A549 (cell line): ENCODE measurements around the gene NFKB2. TPM values are rescaled to one million over a fixed set of nuclear protein-coding genes. Genes with fewer than 3 reads are reported as not detected.

Source experiments
- ATAC-seq, 2 experiments: fragments of 200-7000 bp in 1 of 2; fragments of >200 bp in 1 of 2; cut with Nextera tagmentation in 1 of 2; cut with Tn5 transposase in 1 of 2; 3 replicates each; pipeline versions ENCODE4 v1.8.0 to v1.9.1; 2018 to 2020; ENCODE audit warnings: mild to moderate bottlenecking in 1 of 2, moderate library complexity in 1 of 2
- CTCF ChIA-PET: fragments of 300-600 bp; sonication (Branson Sonifier 250); formaldehyde crosslinking; extraction: SDS; loops from one replicate; lab custom pipeline; 2021; ENCODE audit warnings: antibody characterized with exemption, inconsistent platforms; lab: Yijun Ruan, JAX
- POLR2A ChIA-PET: fragments of 350-600 bp; formaldehyde crosslinking; extraction: SDS; loops from one replicate; lab custom pipeline; 2021; ENCODE audit warnings: antibody characterized with exemption, inconsistent platforms; lab: Yijun Ruan, JAX
- DNase-seq, 2 experiments: peaks; one replicate each; pipeline versions ENCODE4 v3.0.0 to v3.0.0-alpha.2; 2011 to 2016; ENCODE audit warnings: low read depth in 1 of 2, low spot score in 1 of 2
- FAIRE-seq: peaks from 2 replicates; lab custom pipeline; 2011; peaks lifted over from hg19 to GRCh38; lab: Jason Lieb, UNC
- H3K27ac ChIP-seq, 2 experiments: fragments of >200 bp; sonication (Bioruptor Twin); formaldehyde crosslinking; 3 replicates each; pipeline ENCODE4 v1.5.1; 2016 to 2017
- H3K4me1 ChIP-seq: fragments of >200 bp; sonication (Bioruptor Twin); formaldehyde crosslinking; 3 replicates; pipeline ENCODE4 v1.6.1; 2016
- H3K4me2 ChIP-seq: fragments of >200 bp; sonication (Bioruptor Twin); formaldehyde crosslinking; 3 replicates; pipeline ENCODE4 v1.6.1; 2016
- H3K4me3 ChIP-seq: fragments of >200 bp; sonication (Bioruptor Twin); formaldehyde crosslinking; 3 replicates; pipeline ENCODE4 v1.5.1; 2016
- H3K9me3 ChIP-seq: fragments of >200 bp; sonication (Bioruptor Twin); formaldehyde crosslinking; 3 replicates; pipeline ENCODE4 v1.6.1; 2016
- ATOH8 ChIP-seq: fragments of 250-450 bp; sonication (Bioruptor Pico); IDR thresholded peaks from 2 replicates; pipeline ENCODE4 v1.5.0; 2020; ENCODE audit warnings: low read depth, mild to moderate bottlenecking, moderate library complexity
- BHLHE40 ChIP-seq: IDR thresholded peaks from 2 replicates; pipeline ENCODE4 v1.6.1; 2012; ENCODE audit warnings: low read depth, low read length, inconsistent platforms
- CBX2 ChIP-seq: fragments of 200-600 bp; sonication (generic); IDR thresholded peaks from 2 replicates; pipeline ENCODE4 v1.6.1; 2016; ENCODE audit warnings: low read depth, mild to moderate bottlenecking, borderline replicate concordance
- CBX8 ChIP-seq: fragments of 200-600 bp; sonication (generic); IDR thresholded peaks from 2 replicates; pipeline ENCODE4 v1.6.1; 2016
- CHD4 ChIP-seq: fragments of 200-600 bp; sonication (generic); IDR thresholded peaks from 2 replicates; pipeline ENCODE4 v1.6.1; 2016; ENCODE audit warnings: antibody characterized with exemption, mild to moderate bottlenecking, borderline replicate concordance
- EHF ChIP-seq: fragments of 250-450 bp; sonication (Bioruptor Pico); IDR thresholded peaks from 2 replicates; pipeline ENCODE4 v1.5.0; 2020; ENCODE audit warnings: mild to moderate bottlenecking
- EP300 ChIP-seq, 2 experiments: fragments of >200 bp; sonication (Bioruptor Twin); formaldehyde crosslinking; IDR thresholded peaks; 2 replicates in 1 of 2; 3 replicates in 1 of 2; pipeline ENCODE4 v1.6.1; 2016 to 2017
- FOSL2 ChIP-seq, 2 experiments: fragments of 450-650 bp in 1 of 2; fragments of >200 bp in 1 of 2; sonication (Bioruptor Twin) in 1 of 2; formaldehyde crosslinking; IDR thresholded peaks; 2 replicates each; pipeline versions ENCODE4 v1.5.0 to v1.6.1; 2016 to 2020; ENCODE audit warnings: mild to moderate bottlenecking in 1 of 2, moderate library complexity in 1 of 2
- HDAC2 ChIP-seq: fragments of 200-600 bp; sonication (generic); IDR thresholded peaks from 2 replicates; pipeline ENCODE4 v1.6.1; 2016
- HEYL ChIP-seq: fragments of 250-450 bp; sonication (Bioruptor Pico); IDR thresholded peaks from 2 replicates; pipeline ENCODE4 v1.8.0; 2021; ENCODE audit warnings: mild to moderate bottlenecking, moderate library complexity
- HOXA7 ChIP-seq: fragments of 250-450 bp; sonication (Bioruptor Pico); IDR thresholded peaks from 2 replicates; pipeline ENCODE4 v1.5.0; 2020; ENCODE audit warnings: mild to moderate bottlenecking, moderate library complexity
- HOXB13 ChIP-seq: fragments of 250-450 bp; sonication (Bioruptor Pico); IDR thresholded peaks from 2 replicates; pipeline ENCODE4 v1.5.0; 2020; ENCODE audit warnings: low read depth, mild to moderate bottlenecking, moderate library complexity
- JUN ChIP-seq, 2 experiments: fragments of >200 bp; sonication (Bioruptor Twin); formaldehyde crosslinking; IDR thresholded peaks; 2 replicates in 1 of 2; 3 replicates in 1 of 2; pipeline ENCODE4 v1.6.1; 2016 to 2017
- KDM5A ChIP-seq: fragments of 200-600 bp; sonication (generic); IDR thresholded peaks from 2 replicates; pipeline ENCODE4 v1.6.1; 2016; ENCODE audit warnings: antibody characterized with exemption, mild to moderate bottlenecking
- NPAS2 ChIP-seq: fragments of 250-450 bp; sonication (Bioruptor Pico); IDR thresholded peaks from 2 replicates; pipeline ENCODE4 v1.8.0; 2022; ENCODE audit warnings: mild to moderate bottlenecking, moderate library complexity, borderline replicate concordance
- PHF8 ChIP-seq: fragments of 200-600 bp; sonication (generic); IDR thresholded peaks from 2 replicates; pipeline ENCODE4 v1.6.1; 2016; ENCODE audit warnings: low read depth, mild to moderate bottlenecking, antibody characterized with exemption, moderate library complexity, borderline replicate concordance
- RARB ChIP-seq: fragments of 250-450 bp; sonication (Bioruptor Pico); IDR thresholded peaks from 2 replicates; pipeline ENCODE4 v1.8.0; 2021; ENCODE audit warnings: mild to moderate bottlenecking, moderate library complexity
- RFX5 ChIP-seq: fragments of 450-650 bp; IDR thresholded peaks from 2 replicates; pipeline ENCODE4 v1.7.1; 2014; ENCODE audit warnings: antibody characterized with exemption, mild to moderate bottlenecking, moderate library complexity
- TP53 ChIP-seq: fragments of 250-450 bp; sonication (Bioruptor Pico); IDR thresholded peaks from 2 replicates; pipeline ENCODE4 v1.5.0; 2021; ENCODE audit warnings: mild to moderate bottlenecking, moderate library complexity
- ZC3H11A ChIP-seq: fragments of 450-650 bp; IDR thresholded peaks from 2 replicates; pipeline ENCODE4 v1.6.1; 2014; ENCODE audit warnings: antibody characterized with exemption, mild to moderate bottlenecking
- ZNF302 ChIP-seq: fragments of 250-450 bp; sonication (Bioruptor Pico); IDR thresholded peaks from 2 replicates; pipeline ENCODE4 v1.9.0; 2021; ENCODE audit warnings: inconsistent platforms, mild to moderate bottlenecking, moderate library complexity
- ZSCAN20 ChIP-seq: fragments of 250-450 bp; sonication (Bioruptor Pico); IDR thresholded peaks from 2 replicates; pipeline ENCODE4 v1.8.0; 2022; ENCODE audit warnings: mild to moderate bottlenecking, moderate library complexity
- WGBS: methylation state at CpG from one replicate; pipeline ENCODE4 v1.1.6; 2017; ENCODE audit errors: missing lambda C conversion rate; 5-methylcytosine and 5-hydroxymethylcytosine counted together
- polyA plus RNA-seq, 4 experiments: library from polyadenylated mRNA; depleted of rRNA in 3 of 4; stranded (reverse); fragments of >200 nt; fragmentation: RNase III in 1 of 4; extraction: RNeasy Plus Mini Kit Qiagen cat#74134 plus additional on column Dnase treatment in 1 of 4; gene quantifications; 2 replicates in 3 of 4; 3 replicates in 1 of 4; pipeline ENCODE4 v1.2.3, GENCODE V29; 2011 to 2017
- TF ChIP-seq, protein P1 (sequence below): fragments of 250-450 bp; sonication (Bioruptor Pico); IDR thresholded peaks from 2 replicates; pipeline ENCODE4 v1.5.0; 2021; ENCODE audit warnings: mild to moderate bottlenecking, moderate library complexity, borderline replicate concordance
- TF ChIP-seq, protein P2 (sequence below): fragments of 200-600 bp; sonication (generic); IDR thresholded peaks from 2 replicates; pipeline ENCODE4 v1.6.1; 2016; ENCODE audit warnings: antibody characterized with exemption, mild to moderate bottlenecking, moderate library complexity
- TF ChIP-seq, protein P3 (sequence below): IDR thresholded peaks from 2 replicates; pipeline ENCODE4 v1.6.1; 2012

The NFKB2 gene
- polyA plus RNA-seq, 2 of the 4 experiments (the other 2 are of a cell fraction) = 27.6 to 35.7 TPM

GRCh38 chr10:102413053-102413705 is 17.7 kb downstream of the NFKB2 start (continued):
- TF ChIP-seq HDAC2 (no peak), JUN (IDR thresholded peaks at IDR 0.05) (no peak)

GRCh38 chr10:102413806-102414561 is 18.5 kb downstream of the NFKB2 start:
- CTCF ChIA-PET = interaction anchor here (1.0 to 7.7 kb wide), 8 partner anchors 8 to 245 kb away, joined by 3 to 90 read pairs (median 25); partner anchors contain the start of genes FBXL15 and NFKB2
- DNase-seq (no peak), FAIRE-seq (no peak), ATAC-seq (no peak)
- no peaks in the 10 kb centered on the region for H3K9me3 ChIP-seq
- peaks cover 4% of the 10 kb centered on the region; the same call in 2 of the 3 replicates for H3K4me1 ChIP-seq
- POLR2A ChIA-PET = no interaction called here
- H3K4me2 ChIP-seq = no peak overlapping the region
- WGBS = 70% methylated on average over 11 of the region's 16 CpGs
- H3K4me3 ChIP-seq = no peak overlapping the region
- no peak overlapping the region for H3K27ac ChIP-seq
- TF ChIP-seq ZC3H11A = no peak
- TF ChIP-seq ZNF302 = no peak
- TF ChIP-seq TP53 (CRISPR knock-in tag) = no peak
- TF ChIP-seq, protein P1, sequence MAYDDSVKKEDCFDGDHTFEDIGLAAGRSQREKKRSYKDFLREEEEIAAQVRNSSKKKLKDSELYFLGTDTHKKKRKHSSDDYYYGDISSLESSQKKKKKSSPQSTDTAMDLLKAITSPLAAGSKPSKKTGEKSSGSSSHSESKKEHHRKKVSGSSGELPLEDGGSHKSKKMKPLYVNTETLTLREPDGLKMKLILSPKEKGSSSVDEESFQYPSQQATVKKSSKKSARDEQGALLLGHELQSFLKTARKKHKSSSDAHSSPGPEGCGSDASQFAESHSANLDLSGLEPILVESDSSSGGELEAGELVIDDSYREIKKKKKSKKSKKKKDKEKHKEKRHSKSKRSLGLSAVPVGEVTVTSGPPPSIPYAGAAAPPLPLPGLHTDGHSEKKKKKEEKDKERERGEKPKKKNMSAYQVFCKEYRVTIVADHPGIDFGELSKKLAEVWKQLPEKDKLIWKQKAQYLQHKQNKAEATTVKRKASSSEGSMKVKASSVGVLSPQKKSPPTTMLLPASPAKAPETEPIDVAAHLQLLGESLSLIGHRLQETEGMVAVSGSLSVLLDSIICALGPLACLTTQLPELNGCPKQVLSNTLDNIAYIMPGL (CRISPR knock-in tag) = no peak
- TF ChIP-seq CBX8 = no peak
- TF ChIP-seq EP300 (IDR thresholded peaks at IDR 0.05) = no peak
- TF ChIP-seq HOXB13 = no peak
- no peak for TF ChIP-seq BHLHE40
- TF ChIP-seq HOXA7 = no peak
- no peak for TF ChIP-seq CHD4

GRCh38 chr10:102414749-102415148 is 19.2 kb downstream of the NFKB2 start:
- FAIRE-seq (no peak), DNase-seq (no peak), ATAC-seq (no peak)
- Histone ChIP-seq H3K9me3 (no peaks in the 10 kb centered on the region), H3K27ac (no peak overlapping the region), H3K4me1 (peaks cover 10% of the 10 kb centered on the region; the same call in 2 of the 3 replicates), H3K4me2 (no peak overlapping the region), H3K4me3 (no peak overlapping the region)
- ChIA-PET POLR2A (no interaction called here), CTCF (interaction anchor here (0.9 to 7.7 kb wide), 6 partner anchors 11 to 245 kb away, joined by 3 to 90 read pairs (median 6); no protein-coding TSS in a partner anchor)
- TF ChIP-seq KDM5A (no peak), ATOH8 (no peak), RFX5 (no peak), FOSL2 (IDR thresholded peaks at IDR 0.05) (no peak), FOSL2 (CRISPR knock-in tag; IDR thresholded peaks at IDR 0.05) (no peak), CBX2 (no peak), RARB (CRISPR knock-in tag) (no peak), PHF8 (no peak), NPAS2 (CRISPR knock-in tag) (no peak), ZSCAN20 (CRISPR knock-in tag) (no peak), EHF (no peak), HEYL (CRISPR knock-in tag) (no peak), HOXB13 (no peak)
- TF ChIP-seq, protein P2, sequence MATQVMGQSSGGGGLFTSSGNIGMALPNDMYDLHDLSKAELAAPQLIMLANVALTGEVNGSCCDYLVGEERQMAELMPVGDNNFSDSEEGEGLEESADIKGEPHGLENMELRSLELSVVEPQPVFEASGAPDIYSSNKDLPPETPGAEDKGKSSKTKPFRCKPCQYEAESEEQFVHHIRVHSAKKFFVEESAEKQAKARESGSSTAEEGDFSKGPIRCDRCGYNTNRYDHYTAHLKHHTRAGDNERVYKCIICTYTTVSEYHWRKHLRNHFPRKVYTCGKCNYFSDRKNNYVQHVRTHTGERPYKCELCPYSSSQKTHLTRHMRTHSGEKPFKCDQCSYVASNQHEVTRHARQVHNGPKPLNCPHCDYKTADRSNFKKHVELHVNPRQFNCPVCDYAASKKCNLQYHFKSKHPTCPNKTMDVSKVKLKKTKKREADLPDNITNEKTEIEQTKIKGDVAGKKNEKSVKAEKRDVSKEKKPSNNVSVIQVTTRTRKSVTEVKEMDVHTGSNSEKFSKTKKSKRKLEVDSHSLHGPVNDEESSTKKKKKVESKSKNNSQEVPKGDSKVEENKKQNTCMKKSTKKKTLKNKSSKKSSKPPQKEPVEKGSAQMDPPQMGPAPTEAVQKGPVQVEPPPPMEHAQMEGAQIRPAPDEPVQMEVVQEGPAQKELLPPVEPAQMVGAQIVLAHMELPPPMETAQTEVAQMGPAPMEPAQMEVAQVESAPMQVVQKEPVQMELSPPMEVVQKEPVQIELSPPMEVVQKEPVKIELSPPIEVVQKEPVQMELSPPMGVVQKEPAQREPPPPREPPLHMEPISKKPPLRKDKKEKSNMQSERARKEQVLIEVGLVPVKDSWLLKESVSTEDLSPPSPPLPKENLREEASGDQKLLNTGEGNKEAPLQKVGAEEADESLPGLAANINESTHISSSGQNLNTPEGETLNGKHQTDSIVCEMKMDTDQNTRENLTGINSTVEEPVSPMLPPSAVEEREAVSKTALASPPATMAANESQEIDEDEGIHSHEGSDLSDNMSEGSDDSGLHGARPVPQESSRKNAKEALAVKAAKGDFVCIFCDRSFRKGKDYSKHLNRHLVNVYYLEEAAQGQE = no peak
- TF ChIP-seq, protein P3, sequence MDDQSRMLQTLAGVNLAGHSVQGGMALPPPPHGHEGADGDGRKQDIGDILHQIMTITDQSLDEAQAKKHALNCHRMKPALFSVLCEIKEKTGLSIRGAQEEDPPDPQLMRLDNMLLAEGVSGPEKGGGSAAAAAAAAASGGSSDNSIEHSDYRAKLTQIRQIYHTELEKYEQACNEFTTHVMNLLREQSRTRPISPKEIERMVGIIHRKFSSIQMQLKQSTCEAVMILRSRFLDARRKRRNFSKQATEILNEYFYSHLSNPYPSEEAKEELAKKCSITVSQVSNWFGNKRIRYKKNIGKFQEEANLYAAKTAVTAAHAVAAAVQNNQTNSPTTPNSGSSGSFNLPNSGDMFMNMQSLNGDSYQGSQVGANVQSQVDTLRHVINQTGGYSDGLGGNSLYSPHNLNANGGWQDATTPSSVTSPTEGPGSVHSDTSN = no peak
- 57% methylated on average over 11 of the region's 20 CpGs for WGBS
